HG03558 (cell line): ENCODE data around the gene MGAT2.
"Not testable (repeated sequence)": the region's sequence is repeated elsewhere in the genome, so short reads cannot be mapped to it uniquely, and the experiment has no call there.

ENCODE experiments used
- ATAC-seq: cut with Tn5 transposase; IDR thresholded peaks from one replicate; pipeline ENCODE4 v1.9.1; 2021; ENCODE audit warnings: moderate number of reproducible peaks; ENCODE audit not compliant: unreplicated experiment; ENCODE audit errors: extremely low read depth

Gene MGAT2

DNA sequence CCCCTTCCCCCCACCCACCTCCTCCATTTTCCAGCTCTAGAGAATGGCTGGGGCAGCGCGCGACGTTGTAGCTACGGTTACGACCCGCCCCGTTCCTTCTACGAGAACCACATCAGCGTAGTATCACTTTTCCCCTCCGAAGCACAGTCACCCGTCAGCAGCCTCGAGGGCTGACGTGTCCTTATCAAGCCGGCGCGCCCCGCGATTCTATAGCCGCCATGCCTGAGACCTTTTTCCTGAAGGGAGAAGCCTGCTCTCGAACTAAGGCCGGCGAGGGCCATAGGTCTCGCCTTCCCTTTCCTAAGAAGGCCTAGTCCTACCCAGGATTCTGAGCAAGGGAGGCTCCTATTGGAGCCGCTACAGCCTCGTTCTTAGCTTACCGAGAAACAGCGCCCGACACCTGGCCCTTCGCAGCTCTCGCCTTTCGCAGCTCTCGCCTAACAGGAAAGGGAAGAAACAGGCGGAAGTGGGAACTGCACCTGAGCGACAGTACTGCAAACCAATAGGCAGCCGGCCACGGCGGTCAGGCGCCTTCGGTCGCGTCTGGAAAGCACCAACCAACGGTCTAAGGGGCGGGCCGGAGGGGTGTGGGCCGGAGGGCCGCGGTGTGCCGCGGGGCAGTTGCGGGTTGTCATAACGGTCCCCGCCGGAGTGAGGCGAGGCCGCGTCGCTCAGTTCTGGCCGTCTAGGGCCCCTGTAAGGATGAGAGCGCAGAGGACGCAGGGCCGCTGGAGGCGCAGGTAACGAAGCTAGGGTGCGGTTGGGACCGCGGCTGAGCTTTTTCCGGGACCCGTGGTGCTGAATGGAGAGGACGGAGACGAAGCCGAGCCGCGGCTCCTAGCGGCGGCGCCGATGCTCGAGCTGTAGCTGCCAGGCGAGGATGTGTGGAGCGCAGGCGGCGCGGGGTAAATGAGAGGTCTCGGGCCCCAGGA is at the start of gene MGAT2, which contains the start of gene RPL36AL:
Gene MGAT2 (plus strand): TSS at position 618 of the 932 bp plus-strand sequence. CDS start 470 bp downstream, outside the sequence.
Gene RPL36AL (minus strand): TSS at position 445 of the 932 bp plus-strand sequence. CDS start 1,522 bp downstream, outside the sequence.
- peak; percentile 88 for ATAC-seq

DNA sequence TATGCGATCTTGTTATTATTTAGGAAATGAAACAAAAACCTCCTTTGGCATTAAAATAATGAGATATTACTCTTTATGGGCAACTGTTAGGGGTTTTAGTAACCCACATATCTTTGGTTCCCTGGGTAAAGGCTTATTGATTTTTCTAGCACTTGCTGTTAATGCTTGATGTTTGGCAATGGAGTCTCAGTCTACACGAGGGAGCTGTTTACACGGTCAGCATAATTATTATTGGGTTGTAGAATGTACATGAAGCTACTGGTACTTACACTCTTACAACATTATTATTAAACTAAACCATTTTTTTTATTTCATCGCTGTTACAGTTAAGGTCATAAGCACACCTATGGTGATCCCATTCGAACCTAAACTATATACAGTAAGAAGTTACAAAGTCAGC is 46.6 kb upstream of the MGAT2 start:
- no peak for ATAC-seq

DNA sequence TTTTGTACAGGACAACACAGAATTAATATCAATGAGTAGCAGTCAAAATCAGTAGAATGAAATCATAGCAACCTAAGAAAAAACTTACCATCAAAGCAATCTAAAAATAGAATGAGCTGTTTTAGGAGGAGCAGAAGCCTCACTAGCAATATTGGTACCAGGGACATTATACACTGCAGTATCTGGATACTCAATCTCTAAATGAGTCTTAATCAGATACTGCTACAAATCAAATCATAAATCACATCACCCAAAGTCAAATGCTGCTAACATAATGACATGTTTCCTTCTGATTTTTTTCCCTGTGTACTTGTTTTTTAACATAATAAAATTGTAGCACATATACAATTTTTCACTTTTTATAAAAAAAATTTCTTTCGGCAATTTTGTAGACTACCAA is 42.5 kb upstream of the MGAT2 start:
- ATAC-seq = no peak

DNA sequence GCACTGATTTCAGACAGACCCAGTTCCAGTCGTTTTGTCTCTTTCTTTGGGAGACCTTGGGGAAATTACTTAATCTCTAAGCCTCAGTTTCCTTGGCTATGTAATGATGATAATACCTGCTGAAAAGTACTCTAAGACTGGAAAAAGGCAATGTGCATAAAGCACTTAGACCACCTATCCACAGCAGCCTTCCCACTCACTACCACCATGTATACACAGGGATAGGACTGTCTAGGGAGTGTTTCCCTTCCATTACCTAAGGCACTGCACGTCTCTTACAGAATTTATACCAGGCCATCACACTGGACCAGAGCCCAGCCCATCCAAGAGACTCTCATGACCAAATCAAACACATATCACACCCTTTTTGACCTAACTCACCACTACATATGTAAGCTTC is 40.8 kb upstream of the MGAT2 start:
- ATAC-seq = no peak

DNA sequence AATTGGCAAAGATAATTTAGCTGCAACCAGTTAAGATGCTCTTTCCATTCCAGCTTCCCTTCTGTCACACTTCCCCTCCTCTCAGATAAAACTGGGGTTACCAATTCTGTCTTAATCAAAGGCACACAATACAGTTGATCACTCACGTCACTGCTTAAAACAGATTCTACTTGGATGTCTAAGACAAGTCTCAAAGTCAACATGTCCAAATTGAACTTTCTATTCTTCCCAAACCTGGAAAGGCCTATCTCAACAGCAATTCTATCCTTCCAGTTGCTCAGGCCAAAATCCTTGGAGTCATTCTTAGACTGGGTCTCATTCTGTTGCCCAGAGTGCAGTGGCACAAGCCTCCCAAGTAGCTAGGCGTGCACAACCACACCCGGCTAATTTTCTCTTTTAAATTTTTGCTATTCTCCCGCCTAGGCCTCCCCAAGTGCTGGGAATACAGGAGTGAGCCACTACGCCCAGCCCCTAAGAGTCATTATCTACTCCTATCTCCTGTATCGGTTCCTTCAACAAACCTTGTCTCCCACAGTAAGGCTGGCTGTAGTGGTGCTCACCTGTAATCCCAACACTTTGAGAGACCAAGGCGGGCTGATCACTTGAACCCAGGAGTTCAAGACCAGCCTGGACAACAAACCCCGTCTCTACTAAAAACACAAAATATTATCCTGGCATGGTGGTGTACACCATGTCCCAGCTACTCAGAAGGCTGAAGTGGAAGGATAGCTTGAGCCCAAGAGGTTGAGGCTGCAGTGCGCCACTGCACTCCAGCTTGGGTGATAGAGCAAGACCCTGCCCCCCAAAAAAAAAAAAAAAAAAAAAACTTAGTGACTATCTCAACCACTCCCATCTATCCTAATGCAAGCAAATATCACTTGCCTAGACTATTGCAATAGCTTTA is 39.1 kb upstream of the MGAT2 start:
- ATAC-seq = no peak

DNA sequence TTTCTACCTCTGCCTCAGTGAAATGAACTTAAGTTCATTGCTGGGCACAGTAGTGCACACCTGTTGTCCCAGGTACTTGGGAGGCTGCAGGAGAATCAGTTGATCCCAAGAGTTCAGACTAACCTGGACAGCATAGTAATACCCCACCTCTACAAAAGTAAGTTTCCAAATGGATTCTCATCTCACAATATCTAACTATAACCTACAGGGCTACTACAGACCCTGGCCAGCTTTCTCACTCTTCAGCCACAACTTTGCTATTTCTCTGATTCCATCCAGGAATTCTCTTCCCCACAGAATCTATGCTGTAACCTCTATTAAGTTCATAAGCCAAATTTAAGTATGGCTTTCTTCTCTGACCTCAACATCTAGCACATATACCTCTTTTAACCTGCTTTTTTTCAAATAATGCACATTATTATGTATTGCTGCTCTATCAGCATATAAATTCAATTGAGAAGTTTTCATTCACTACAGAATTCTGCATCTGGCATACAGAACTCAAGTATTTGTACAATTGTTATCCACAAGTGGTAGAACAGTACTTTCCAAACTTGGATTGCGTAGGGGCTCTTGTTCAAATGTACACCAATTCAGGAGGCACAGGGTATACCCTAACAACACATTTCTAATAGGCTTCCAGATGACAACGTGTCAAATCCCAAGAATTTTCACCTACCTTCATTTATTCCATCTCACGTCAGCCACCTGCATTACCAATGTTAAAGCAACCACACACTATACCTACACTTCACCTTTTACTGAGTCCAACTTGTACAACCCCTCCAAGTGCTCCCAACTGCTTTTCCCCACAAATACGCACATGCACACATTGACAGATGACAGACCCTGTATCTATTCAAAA is 38.3 kb upstream of the MGAT2 start:
- ATAC-seq = no peak

DNA sequence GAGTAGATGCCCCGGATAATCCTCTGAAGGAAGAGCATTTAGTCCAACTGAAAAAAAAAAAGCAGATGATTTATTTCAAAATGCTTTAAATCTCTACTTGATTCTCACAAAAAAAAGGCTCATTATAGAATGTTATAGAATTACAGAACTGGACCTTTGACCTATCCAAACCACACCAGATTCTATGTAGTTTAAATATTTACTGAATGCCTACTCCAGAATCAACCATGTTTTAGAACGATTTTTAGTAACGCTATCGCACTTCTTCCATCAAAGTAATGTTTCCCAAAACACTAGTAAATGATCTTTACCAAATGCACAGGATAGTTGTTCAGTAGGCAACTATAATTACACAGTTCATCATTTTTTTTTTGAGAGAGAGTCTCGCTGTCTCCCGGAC is 37.0 kb upstream of the MGAT2 start:
- no peak for ATAC-seq

DNA sequence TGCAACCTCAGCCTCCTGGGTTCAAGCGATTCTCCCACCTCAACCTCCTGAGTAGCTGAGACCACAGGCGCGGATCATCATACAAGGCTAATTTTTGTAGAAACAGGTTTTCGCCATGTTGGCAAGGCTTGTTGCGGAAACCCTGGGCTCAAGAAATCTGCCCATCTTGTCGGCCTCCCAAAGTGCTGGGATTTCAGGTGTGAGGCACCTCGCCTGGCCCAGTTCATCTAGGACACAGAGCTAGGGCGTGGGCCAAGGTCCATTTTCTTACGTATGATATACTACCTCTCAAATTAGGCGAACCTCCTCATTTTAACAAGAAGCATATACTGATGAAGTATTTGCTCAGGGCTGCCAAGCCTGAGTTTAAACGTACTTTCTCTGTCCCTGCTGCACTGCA is 36.5 kb upstream of the MGAT2 start:
- ATAC-seq = no peak

DNA sequence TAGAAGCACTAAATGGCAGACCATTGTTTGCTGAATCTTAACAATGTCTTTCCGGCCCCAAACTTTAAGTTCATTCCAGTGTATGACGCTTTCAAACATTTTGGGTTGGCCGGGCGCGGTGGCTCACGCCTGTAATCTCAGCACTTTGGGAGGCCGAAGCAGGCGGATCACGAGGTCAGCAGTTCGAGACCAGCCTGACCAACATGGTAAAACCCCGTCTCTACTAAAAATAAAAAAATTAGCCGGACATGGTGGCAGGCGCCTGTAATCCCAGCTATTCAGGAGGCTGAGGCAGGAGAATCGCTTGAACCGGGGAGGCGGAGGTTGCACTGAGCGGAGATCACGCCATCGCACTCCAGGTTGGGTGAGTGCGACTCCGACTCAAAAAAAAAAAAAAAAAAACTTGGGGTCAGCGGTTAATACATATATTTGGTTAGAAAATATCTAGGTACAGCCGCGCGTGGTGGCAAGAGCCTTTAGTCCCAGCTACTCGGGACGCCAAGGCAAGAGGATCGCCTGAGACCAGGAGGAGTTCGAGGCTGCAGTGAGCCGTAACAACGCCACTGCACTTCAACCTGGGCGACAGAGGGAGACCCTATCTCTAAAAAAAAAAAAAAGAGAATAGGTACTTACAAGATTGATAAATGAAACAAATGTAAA is 35.5 kb upstream of the MGAT2 start:
- ATAC-seq = not testable (repeated sequence)

DNA sequence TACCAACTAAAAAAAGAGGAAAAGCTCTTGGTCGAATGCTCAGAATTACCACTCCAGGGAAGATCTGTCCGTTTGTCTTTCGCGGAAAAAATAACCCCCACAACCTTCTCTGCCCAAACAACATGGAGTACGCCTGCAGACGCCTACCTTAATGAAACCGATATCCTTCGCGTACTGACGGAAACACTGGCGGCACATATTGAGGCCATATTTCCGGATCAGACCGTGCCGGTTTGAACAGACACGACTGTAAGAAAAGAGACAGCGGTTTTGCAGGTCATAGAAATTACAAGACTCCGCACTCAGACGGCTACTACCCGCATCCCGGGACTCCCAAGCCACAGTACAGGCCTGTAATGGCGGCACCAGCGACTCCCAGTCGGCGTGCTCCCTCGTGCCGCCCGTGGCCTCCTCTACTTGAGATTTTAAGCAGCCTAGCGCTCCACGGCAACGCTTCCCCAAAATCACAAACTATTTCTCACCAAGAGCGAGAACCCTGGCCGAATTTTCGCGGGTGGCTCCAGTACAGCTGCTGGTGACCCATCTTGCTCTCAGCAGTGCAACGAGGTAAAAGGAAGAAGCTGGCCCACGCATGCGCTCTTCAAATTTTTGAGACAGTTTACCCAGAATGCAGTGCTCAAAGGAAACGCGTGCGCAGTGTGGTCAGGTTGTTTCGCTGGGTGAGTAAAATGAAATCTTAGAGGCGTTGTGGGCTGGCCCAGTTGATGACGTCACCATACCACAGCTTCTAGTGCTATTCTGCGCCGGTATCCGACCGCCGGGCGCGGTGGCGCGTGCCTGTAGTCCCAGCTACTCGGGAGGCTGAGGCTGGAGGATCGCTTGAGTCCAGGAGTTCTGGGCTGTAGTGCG is 34.6 kb upstream of the MGAT2 start, which contains the start of gene RPS29:
Gene RPS29 (minus strand): TSS at position 578 of the 870 bp plus-strand sequence. CDS start 34 bp downstream, at position 544.
- peak; percentile 80 for ATAC-seq

DNA sequence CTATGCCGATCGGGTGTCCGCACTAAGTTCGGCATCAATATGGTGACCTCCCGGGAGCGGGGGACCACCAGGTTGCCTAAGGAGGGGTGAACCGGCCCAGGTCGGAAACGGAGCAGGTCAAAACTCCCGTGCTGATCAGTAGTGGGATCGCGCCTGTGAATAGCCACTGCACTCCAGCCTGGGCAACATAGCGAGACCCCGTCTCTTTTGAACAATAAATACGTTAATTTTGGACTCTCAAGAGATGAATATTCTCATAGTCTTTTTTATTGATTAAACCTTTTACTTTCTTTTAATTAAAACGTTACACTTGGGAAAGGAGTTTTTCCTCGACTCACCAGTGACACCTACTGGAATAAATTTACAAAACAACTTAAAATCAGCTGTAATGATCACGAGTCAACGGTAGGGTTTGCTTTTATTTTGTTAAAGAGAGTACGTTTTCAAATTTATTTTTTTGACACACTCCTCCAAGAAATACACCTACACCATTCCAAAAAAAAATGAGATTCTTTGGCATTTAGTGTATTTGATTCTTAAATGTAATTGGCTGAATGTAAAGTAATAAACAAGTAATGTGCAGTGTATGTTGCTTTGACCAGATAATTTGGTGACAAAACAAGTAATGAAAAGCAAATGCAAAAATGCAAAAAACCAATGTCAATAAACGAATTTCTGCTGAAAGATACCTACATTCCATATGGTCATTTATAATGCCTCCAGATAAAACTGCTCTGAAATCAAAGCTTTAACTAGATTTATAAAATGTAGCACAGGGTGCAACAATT is 33.7 kb upstream of the MGAT2 start:
- peak; percentile 21 for ATAC-seq

DNA sequence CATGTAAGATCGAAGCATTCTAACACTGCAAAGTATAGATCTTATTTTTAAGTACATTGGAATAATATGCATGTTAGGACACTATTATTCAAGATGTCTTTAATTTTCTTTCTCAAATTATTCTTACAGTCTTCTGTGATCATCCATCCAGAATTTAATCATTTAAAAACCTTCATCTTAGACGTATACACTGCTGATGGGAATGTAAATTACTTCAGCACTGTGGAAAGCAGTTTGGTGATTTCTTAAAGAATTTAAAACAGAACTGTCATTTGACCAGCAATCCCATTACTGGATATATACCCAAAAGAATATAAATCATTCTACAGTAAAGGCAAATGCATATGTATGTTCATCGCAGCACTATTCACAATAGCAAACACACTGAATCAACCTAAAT is 31.2 kb upstream of the MGAT2 start:
- ATAC-seq = no peak

DNA sequence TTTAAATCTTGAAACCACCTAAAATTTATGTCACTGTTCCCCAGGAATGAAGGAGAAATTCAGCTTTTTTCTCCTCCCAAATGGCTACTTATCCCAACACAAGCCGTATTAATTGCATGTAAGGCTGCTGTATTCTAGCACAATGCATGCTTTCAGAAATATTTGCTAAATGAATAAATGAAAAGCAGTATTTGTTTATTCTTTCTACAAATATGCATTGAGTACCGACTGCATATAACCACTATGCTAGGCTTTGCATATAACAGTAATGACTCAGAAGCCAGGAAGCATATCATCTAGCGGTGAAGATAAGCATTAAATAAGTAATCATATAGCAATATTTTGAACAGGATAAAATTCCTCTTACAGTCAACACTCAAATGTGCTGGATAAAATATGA is 27.6 kb upstream of the MGAT2 start:
- no peak for ATAC-seq

DNA sequence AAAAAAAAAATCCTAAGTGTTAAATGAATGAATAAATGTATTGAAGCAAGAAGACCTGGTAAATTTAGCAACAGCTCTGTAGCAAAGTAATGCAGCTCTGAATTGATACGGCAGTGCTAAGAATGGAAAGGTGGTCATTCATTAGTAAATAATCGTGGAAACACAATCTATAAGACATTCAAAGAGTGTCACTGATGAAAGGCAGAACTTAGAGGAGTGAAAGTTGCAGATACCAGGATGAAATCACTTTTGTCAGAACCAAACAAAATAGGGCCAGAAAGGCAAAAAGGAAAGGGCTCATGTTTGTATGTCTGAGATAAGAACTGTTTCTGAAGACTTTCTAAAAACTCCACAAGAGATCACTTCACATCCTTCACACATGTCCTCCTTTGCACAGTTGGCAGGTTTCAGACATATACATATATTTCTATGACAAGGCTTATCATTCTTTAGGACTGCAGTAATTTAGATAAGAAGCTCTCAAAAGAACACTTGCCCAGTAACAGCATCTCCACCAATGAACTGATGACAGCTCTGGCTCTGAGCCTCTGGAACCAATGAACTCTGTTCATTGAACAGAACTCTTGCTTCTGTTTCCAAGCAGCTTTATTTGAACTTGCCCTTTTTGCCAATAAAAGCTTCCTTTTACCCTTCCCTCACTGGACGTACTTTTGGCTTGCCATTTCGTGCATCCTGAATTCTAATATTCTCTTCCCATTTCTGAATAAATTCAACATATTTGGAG is 26.1 kb upstream of the MGAT2 start:
- no peak for ATAC-seq

DNA sequence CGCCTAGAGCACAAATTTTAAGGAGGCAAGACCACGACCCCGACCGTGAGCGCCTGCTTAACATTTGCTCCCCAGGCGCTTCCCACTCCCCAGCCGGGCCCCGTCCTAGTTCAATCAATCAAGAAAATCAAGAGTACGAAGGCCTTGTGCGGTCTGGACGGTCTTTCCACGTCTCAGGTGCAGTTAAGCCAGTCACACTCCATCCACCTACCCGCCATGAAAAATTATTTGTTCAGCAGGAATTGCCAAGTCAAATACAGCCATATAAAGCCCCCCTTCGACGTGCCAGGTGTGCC is 22.5 kb upstream of the MGAT2 start:
- ATAC-seq = no peak

DNA sequence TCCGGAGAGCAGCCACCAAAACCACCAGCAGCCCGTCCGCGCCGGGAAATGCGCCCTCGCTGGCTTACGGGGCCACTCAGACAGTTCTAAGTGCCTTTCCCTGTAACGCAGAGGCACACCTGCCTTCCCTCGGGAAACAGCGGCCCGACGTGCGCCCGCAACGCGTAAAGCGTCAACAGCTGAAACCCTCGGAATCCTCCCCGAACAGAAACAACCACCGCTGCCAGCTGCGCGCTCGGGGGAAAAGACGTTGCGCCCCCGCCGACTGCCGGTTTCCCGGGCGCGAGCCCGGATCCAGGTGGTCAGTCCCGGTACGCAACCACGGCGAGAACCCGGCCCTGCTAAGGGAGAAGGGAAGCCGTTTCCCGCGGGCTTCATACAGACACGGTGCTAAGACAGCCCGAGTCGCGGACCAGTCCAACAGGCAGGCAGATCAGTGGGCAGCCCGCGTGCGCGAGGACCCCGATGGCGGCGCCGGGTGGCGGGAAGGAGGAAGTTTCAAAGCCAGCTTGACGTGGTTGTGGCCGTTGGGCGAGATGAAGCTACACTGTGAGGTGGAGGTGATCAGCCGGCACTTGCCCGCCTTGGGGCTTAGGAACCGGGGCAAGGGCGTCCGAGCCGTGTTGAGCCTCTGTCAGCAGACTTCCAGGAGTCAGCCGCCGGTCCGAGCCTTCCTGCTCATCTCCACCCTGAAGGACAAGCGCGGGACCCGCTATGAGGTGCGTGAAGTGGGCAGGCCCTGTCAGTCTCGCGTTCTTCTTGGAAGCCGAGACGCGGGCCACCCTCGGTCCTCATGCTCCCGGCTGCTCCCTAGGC is 21.9 kb upstream of the MGAT2 start, which contains the start of gene LRR1:
Gene LRR1 (plus strand): TSS at position 456 of the 816 bp plus-strand sequence. CDS start 81 bp downstream, at position 537.
- ATAC-seq = peak; percentile 42
